HCT116 (cell line): ENCODE data around the gene ARHGEF17.

Experiments
- EGR1 ChIP-seq: IDR thresholded peaks from 2 replicates; pipeline ENCODE4 v1.6.1; 2012; ENCODE audit warnings: low read depth
- EZH2 ChIP-seq: fragments of 200-600 bp; sonication (generic); IDR thresholded peaks from 2 replicates; pipeline ENCODE4 v1.6.1; 2017; ENCODE audit warnings: antibody characterized with exemption, mixed run types
- POLR2A ChIP-seq: IDR thresholded peaks from 2 replicates; pipeline ENCODE4 v1.7.0; 2011; ENCODE audit warnings: borderline replicate concordance; ENCODE audit not compliant: insufficient read depth, insufficient read length; ENCODE audit errors: extremely low read depth
- SP1 ChIP-seq: IDR thresholded peaks from 2 replicates; pipeline ENCODE4 v1.6.1; 2012; ENCODE audit warnings: low read depth
- ZNF274 ChIP-seq: fragments of 200-500 bp; sonication (Bioruptor generic); IDR thresholded peaks from 2 replicates; pipeline ENCODE4 v1.6.1; 2014; ENCODE audit warnings: mild to moderate bottlenecking, low read depth, low read length, inconsistent platforms
- TF ChIP-seq, protein P1 (sequence below), 3 experiments: fragments of 200-600 bp in 1 of 3; sonication (generic) in 1 of 3; IDR thresholded peaks in 2 of 3; conservative IDR thresholded peaks in 1 of 3; 2 replicates each; pipeline ENCODE4 v1.5.1; 2012 to 2017; ENCODE audit warnings: low read depth in 2 of 3, low read length in 2 of 3, antibody characterized with exemption in 1 of 3, borderline replicate concordance in 1 of 3, control low read depth in 1 of 3, mild to moderate bottlenecking in 1 of 3, mixed read lengths in 1 of 3, mixed run types in 1 of 3, moderate library complexity in 1 of 3; ENCODE audit not compliant: insufficient read depth in 1 of 3

DNA sequence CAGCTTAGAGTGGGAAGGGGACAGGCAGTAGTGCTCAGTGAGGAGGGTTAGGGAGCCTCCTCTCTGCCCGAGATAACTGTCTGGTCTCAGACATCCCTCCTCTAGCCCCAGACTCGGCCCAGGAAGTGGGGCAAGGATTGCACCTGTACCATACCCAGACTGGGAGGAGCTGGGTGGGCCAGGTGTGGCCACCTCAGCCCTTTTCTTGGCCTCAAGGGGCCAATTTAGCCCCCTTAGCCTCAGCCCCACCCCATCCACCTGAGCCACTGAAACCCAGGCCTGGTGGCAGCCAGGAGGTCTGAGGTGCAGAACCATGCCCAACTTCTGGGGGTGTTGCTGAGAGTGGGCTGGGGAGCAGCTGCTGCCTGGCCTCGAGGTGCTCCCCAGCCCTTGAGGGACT is 74.7 kb downstream of the ARHGEF17 start:
- TF ChIP-seq EGR1 (no peak), ZNF274 (no peak), EZH2 (no peak), POLR2A (no peak), SP1 (no peak)
- TF ChIP-seq, protein P1, sequence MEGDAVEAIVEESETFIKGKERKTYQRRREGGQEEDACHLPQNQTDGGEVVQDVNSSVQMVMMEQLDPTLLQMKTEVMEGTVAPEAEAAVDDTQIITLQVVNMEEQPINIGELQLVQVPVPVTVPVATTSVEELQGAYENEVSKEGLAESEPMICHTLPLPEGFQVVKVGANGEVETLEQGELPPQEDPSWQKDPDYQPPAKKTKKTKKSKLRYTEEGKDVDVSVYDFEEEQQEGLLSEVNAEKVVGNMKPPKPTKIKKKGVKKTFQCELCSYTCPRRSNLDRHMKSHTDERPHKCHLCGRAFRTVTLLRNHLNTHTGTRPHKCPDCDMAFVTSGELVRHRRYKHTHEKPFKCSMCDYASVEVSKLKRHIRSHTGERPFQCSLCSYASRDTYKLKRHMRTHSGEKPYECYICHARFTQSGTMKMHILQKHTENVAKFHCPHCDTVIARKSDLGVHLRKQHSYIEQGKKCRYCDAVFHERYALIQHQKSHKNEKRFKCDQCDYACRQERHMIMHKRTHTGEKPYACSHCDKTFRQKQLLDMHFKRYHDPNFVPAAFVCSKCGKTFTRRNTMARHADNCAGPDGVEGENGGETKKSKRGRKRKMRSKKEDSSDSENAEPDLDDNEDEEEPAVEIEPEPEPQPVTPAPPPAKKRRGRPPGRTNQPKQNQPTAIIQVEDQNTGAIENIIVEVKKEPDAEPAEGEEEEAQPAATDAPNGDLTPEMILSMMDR (IDR thresholded peaks at IDR 0.05 in 2 of 3, conservative IDR thresholded peaks at IDR 0.05 in 1 of 3; ENCODE audit: borderline replicate concordance in 1 of 3, insufficient read depth in 1 of 3, low read depth in 2 of 3, low read length in 2 of 3): no peak
